HG02798 (cell line): Measurements from ENCODE around the gene EIF4G3.
"Not testable (repeated sequence)": the region's sequence is repeated elsewhere in the genome, so short reads cannot be mapped to it uniquely, and the experiment has no call there.

Experiments
- ATAC-seq: cut with Tn5 transposase; IDR thresholded peaks from one replicate; pipeline ENCODE4 v1.9.1; 2021; ENCODE audit warnings: mild to moderate bottlenecking; ENCODE audit not compliant: unreplicated experiment, poor library complexity

Gene EIF4G3, protein sequence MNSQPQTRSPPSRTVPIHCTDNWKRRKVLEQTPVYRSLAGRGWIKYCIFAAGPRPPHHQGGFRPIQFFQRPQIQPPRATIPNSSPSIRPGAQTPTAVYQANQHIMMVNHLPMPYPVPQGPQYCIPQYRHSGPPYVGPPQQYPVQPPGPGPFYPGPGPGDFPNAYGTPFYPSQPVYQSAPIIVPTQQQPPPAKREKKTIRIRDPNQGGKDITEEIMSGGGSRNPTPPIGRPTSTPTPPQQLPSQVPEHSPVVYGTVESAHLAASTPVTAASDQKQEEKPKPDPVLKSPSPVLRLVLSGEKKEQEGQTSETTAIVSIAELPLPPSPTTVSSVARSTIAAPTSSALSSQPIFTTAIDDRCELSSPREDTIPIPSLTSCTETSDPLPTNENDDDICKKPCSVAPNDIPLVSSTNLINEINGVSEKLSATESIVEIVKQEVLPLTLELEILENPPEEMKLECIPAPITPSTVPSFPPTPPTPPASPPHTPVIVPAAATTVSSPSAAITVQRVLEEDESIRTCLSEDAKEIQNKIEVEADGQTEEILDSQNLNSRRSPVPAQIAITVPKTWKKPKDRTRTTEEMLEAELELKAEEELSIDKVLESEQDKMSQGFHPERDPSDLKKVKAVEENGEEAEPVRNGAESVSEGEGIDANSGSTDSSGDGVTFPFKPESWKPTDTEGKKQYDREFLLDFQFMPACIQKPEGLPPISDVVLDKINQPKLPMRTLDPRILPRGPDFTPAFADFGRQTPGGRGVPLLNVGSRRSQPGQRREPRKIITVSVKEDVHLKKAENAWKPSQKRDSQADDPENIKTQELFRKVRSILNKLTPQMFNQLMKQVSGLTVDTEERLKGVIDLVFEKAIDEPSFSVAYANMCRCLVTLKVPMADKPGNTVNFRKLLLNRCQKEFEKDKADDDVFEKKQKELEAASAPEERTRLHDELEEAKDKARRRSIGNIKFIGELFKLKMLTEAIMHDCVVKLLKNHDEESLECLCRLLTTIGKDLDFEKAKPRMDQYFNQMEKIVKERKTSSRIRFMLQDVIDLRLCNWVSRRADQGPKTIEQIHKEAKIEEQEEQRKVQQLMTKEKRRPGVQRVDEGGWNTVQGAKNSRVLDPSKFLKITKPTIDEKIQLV (N-terminal part only)

DNA sequence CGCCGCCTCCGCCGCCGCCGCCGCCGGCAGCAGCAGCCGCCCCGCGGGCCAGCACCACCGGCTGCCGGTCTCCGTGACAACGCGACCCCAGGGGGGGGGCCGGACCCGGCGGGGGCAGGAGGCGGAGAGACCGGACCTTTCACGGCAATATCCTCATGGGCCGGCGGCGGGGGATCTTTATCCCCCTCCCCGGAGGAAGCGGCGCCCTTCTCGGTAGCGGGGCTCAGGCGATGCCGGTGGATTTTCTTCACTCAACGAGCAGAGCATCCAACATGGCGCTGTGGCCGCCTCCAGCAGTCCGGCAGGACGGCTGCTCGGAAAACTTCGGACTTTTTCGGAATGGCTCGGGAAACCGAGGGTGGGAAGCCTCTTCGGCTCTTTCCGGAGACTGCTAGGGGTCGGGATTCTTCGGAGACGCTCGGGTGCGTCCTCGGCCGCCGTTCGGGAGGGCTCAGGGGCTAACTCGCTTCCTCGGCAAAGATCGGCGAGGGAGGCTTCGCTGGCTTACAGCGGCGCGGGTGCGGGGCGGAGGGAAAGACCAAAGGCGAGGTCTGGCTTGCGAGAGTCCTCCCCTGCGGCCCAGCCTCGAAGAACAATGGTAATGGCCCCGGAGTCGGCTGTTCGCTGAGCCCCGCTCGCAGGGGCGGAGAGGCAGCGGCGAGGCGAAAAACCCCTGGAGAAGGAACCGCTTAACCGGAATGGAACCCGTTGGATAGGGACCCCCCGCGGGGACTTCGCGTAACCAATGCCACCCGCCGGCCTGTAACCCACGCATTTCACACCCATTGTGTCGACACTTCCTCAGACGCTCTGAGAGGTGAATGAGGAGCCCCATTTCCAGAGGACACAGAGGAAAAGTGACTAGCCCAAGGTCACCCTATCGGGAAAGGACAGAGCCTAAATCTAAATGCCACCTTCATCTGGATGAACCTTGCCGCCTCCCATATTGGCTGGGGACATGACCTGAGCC, at the start of gene EIF4G3:
Gene EIF4G3, minus strand, starts transcription at position 312 of the 970 bp plus-strand sequence. CDS start 174,155 bp downstream, outside the sequence.
- ATAC-seq = peak; percentile 92

DNA sequence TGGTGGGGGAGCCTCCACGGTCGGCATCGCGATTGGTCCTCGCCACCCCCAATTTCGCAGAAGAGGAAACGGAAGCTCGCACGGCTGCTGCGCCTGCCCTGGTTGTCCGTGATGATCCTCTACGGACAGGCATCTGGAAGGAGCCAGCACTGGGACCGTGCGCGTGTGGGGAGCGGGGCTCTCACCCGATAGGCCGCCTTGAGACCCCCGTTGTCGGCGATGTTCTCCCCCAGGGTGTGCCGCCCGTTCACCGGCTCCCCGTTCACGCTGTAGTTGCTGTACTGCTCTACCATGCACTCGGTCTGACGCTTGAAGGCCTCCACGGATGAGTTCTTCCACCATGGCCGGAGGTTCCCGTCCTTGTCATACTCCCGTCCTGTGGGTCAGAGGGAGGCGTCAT, 48.4 kb upstream of the EIF4G3 start:
- no peak for ATAC-seq

DNA sequence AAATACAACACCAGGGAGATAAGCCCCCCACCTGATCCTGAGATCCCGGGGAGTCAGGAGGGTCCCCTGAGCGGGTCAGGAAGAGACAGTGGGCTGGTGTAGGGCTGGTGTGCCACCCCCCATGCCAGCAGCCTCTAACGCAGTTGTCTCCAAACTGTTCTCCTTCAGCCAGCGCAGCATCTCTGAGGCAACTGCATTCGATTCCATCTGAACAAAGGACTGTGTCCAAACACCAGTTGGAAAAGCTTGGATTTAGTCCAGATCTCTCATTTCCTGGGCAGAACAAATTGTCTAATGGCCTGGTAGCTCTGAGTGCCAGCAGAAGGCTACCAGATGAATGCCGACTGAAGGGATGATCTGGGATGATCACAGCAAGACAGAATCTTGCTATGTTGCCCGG, 44.1 kb upstream of the EIF4G3 start:
- no peak for ATAC-seq

DNA sequence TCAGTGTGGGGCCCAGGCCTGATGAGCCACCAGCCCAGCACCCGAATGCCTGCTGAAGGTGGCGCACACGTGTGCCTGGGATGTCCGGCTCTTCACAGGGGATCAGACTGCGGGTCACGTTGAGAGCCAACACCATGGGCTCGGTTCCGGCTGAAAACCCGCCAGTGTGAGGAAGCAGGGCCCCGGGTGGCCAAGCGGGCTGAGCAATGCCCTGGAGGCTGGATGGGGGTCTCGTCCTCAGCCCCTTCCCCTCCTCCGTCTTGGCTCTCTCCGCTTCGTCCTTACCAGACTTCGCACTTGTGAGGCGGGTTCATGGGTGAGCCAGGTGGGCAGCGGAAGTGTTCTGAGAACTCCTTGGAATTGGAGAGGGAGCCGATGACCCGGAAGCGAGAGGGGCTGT, 43.0 kb upstream of the EIF4G3 start:
- ATAC-seq = no peak

DNA sequence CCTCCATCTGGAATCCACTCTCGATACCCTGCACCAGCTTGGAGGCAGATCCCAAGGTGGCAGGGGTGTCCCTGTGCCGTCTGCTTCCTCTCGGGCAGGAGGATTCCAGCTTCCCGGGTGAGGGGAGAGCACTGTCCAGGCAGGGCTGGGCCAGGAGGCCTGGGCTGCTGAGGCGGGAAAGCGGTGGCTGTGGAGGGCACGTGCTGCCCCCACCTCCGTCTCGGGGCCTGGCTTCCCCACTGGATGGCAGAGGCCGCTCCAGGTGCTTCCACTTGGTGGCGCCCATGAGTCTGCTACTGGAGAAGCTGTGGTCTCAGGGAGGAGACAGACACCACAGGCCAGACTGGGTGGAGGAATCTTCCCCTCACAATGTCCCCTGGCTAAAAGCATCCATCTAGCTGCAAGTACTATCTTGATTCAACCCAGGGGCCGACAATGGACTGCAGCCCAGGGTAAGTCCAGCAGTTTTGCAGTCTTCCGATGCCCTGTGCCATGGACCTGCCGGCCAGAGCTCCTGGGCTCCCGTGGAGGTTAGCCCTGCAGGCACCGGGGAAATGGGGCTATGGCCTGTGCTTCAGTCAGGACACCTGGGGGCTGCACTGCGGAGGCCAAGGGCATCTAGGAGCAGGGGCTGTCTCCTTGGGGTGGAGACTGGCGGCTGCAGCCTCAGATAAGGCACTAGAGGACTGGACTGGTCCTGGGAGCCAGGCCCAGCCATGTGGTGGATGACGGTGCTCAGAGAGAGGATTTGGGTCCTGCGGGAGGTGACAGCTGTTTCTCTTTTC, 41.3 kb upstream of the EIF4G3 start:
- no peak for ATAC-seq

DNA sequence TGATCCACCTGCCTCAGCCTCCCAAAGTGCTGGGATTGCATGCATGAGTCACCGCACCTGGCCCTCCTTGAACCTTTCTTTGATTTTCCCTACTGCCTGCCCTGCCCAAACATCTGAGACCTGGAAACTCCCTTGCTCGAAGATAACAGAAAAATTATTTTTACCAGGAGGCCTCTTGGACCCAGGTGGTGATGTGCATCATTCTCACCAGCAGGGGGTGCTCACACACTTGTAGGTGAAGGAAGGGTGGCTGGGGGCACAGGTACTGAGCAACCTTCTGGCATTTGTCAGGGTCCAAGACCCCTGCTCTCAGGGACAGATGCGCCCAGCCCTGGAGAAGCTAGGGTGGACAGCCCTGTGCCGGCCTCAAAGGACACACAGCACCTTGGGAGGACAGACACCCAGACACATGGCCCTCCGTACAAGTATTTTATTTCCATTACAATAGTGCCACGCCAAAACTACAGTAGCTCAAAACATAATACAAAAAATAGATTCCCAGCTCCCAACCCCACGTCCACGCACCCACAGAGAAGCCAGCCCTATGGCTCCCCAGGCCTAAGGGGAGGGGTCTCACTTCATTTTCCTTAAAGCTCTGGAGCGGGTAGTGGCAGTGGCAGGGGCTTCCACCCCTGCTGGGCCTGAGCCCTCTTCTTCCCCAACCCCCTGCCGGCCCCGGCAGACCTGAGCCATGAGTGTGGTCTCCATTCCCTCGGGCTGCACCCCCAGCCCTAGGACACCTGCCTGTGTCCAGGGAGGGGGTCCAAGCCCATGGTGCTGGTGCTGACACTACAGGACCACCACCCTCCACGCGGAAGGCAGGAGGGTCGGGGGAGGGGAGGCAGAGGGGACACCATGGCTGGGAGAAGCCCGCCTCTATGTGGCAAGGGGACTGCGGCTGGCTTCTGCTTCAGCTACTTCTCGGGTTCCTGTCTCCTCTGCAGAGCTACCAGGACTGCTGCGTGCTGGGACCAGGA, 40.4 kb upstream of the EIF4G3 start:
- no peak for ATAC-seq

DNA sequence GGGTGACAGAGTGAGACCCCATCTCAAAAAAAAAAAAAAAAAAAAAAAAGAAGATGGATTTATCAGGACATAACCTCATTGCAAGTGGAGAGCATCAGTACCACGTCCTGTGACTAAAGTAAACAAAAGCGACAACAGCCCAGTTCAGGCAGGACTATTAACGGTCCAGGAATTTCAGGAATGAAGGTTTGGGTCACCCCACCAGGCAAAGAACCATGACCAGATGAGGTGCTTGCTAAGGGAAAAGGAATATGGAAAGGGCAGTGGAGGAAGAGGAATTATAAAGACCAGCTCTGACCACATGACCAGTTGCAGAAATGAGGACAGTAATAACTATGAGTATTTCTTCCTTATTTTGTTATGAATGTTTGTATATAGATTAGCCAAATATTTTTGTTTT, 35.4 kb upstream of the EIF4G3 start:
- ATAC-seq = no peak

DNA sequence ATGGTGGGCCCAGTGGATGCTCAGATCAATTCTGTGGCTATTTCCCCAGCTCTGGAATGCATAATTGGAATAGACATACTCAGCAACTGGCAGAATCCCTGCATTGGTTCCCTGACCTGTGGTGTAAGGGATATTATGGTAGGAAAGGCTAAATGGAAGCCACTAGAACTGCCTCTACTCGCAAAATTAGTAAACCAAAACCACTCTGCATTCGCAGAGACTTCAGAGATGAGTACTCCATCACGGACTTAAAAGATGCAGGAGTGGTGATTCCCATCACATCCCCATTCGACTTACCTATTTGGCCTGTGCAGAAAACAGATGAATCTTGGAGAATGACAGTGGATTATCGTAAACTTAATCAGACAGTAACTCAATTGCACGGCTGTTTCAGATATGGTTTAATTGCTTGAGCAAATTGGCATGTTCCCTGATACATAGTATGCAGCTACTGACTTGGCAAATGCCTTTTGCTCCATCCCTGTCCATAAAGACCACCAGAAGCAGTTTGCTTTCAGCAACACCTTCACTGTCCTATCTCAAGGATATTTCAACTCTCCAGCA, 31.5 kb upstream of the EIF4G3 start:
- ATAC-seq = not testable (repeated sequence)

DNA sequence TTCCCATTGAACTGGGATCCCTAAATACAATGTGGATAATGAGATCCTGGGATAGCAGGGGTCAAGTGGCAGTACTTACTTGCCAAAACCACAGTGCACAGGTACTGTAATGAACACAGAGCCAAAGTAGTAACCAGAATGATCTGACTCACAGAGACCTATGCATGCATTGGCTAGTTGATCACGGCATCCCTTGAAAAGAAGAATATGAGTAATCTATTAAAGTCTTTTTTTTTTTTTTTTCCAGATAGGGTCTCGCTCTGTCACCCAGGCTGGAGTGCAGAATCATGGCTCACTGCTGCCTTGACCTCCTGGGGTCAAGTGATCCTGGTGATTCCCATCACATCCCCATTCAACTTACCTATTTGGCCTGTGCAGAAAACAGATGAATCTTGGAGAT, 29.4 kb upstream of the EIF4G3 start:
- no peak for ATAC-seq

DNA sequence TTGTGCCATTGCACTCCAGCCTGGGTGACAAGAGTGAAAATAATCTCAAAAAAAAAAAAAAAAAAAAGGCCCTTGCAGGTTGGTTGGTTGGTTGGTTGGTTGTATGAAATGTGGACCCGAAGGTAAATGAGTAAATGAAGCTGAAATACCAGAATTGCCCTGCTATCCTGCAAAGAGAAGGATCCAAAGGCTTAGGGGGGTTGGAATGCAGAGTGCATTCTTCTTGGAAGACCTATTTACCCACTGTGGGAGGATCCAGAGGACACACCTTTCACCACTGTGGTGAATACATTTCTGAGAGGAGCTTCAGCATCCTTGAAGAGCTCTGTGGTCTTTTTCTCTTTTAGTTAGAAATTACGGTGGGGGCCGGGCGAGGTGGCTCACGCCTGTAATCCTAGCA, 28.7 kb upstream of the EIF4G3 start:
- no peak for ATAC-seq

DNA sequence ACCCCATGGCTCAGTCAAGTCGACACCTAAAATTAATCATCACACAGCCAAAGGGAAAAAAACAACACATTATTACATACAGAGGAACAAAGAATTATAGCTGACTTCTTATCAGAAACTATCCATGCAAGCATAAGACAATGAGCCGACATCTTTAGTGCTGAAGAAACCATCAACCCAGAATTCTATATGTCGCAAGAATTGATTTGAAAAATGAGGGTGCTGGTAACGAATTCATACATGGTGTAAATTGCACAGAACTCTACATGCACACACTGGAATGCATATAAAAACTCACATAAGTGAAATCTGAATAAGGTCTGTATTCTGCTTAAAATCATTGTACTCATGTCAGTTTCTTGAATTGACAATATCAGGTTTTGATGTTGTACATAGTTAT, 25.0 kb upstream of the EIF4G3 start:
- ATAC-seq = no peak

DNA sequence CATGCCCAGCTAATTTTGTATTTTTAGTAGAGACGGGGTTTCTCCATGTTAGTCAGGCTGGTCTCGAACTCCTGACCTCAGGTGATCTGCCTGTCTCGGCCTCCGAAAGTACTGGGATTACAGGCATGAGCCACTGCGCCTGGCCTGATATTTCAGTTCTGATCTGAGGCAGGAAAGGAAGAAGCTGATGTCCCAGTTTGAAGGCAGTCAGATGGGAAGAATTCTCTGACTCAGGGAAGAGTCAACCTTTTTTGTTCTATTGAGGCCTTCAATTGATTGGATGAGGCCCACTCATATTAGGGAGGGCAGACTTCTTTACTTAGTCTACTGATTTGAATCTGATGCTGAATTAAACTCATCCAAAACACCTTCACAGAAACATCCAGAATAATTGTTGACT, 24.5 kb upstream of the EIF4G3 start:
- not testable (repeated sequence) for ATAC-seq

DNA sequence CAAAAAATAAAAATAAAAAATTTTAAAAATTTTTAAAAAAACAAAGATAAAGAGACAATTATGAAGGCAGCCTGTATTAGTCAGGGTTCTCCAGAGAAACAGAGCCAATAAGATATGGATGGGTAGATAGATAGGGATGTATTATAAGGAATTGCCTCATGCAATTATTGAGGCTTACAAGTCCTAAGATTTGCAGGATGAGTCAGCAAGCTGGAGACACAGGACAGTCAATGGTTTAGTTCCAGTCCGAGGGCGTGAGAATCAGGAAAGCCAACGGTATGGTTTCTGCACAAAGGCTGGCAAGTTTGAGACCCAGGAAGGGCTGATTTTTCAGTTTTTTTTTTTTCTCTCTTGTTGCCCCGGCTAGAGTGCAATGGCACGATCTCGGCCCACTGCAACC, 24.1 kb upstream of the EIF4G3 start:
- no peak for ATAC-seq

DNA sequence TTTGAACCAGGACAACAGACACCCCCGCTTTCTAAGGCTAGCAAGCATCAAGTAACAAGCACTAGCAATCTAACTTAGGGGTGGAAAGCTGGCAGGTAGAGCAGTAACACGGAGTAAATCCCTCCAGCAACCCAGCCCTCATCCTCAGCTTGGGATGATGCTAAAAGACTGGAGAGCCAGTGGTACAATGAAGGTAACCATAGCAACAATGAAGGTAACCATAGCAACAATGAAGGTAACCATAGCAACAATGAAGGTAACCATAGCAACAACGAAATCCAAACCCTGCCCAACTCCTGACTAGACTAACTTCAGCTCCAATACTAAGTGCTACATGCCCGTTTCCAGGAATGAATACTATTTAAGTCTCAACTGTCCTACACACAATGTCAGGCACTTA, 22.2 kb upstream of the EIF4G3 start:
- no peak for ATAC-seq

DNA sequence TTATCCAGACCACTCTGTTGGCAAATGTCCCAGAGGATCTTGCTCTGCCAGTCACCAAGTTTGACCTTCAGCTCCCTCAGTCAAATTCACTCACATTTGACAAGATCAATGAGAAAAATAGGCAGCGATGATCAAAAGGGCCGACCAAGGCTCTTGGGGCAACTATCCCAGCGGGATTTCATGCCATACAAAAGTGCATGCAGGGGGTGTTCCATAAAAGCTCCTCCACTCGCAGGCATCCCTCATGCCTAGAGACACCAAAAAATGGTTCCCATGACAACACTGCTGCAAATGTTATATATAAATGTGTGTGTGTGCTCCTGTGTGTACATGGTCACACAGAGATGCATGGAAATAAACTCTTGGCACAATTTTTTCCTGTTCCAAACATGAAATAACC, 16.2 kb upstream of the EIF4G3 start:
- no peak for ATAC-seq

DNA sequence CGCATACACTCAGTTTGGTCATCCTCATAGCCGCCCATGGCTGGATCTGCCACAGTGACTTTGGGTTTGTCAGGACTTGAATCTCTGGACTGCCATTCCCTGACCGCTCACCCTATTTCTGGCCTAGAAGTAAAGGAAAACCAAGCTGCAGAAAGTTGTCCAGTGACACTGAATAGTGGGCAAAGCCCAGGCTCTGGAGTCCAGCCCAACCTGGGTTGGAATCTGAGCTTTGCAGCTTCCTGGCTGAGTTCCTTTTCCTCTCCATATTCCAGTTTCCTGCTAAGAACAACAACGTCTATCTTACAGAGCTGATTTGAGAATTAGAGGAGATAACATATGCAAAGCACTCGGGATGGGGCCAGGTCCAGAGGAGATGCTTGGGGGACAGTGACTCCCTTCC, 15.6 kb upstream of the EIF4G3 start:
- no peak for ATAC-seq

DNA sequence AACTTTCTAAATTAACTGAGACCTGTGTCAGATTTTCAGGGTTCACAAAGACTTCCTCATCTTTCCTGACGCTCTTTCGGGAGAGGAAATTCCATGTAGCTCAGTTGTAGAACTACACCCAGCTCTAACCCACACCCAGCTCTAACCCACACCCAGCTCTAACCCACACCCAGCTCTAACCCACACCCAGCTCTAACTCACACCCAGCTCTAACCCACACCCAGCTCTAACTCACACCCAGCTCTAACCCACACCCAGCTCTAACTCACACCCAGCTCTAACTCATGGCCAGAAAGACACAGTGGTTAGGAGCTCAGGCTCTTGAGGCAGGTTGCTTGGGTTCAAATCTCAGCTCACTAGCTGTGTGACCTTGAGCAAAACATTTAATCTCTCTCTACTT, 14.1 kb upstream of the EIF4G3 start:
- not testable (repeated sequence) for ATAC-seq
